H1 (cell line): ENCODE data around the gene LRRK1. TPM values are rescaled to one million over a fixed set of nuclear protein-coding genes. Genes with fewer than 3 reads are reported as not detected.

ENCODE experiments used
- CTCF ChIA-PET: fragments of 300-600 bp; sonication (Branson Sonifier 250); formaldehyde crosslinking; loops from one replicate; lab custom pipeline; 2021; ENCODE audit not compliant: partially characterized antibody; lab: Charles Lee
- POLR2A ChIA-PET: fragments of 300-600 bp; sonication (Branson Sonifier 250); formaldehyde crosslinking; loops from one replicate; lab custom pipeline; 2021; ENCODE audit warnings: inconsistent platforms; ENCODE audit not compliant: partially characterized antibody; lab: Charles Lee
- DNase-seq, 2 experiments: peaks; one replicate each; pipeline versions ENCODE4 v3.0.0 to v3.0.0-alpha.2; 2010 to 2022; ENCODE audit warnings: low spot score in 2 of 2, low read depth in 1 of 2, mixed read lengths in 1 of 2
- FAIRE-seq: peaks from 2 replicates; lab custom pipeline; 2011; peaks lifted over from hg19 to GRCh38; lab: Jason Lieb, UNC
- H2AFZ ChIP-seq: 2 replicates; pipeline ENCODE4 v1.8.1; 2012; ENCODE audit warnings: low read length, inconsistent platforms
- H2AK5ac ChIP-seq: 2 replicates; pipeline ENCODE4 v1.6.1; 2013; ENCODE audit warnings: low read depth, low read length
- H2BK120ac ChIP-seq: replicated peaks from 2 replicates; pipeline ENCODE3; 2013; ENCODE audit warnings: low read depth, low read length, inconsistent platforms
- H2BK12ac ChIP-seq: 2 replicates; pipeline ENCODE4 v1.6.1; 2013; ENCODE audit warnings: low read depth, low read length
- H2BK15ac ChIP-seq: 2 replicates; pipeline ENCODE4 v1.6.1; 2013; ENCODE audit warnings: low read length
- H2BK20ac ChIP-seq: 2 replicates; pipeline ENCODE4 v1.6.1; 2013; ENCODE audit warnings: low read length
- H2BK5ac ChIP-seq: 2 replicates; pipeline ENCODE4 v1.6.1; 2013; ENCODE audit warnings: low read depth, low read length
- H3K14ac ChIP-seq: 2 replicates; pipeline ENCODE4 v1.6.1; 2013; ENCODE audit warnings: inconsistent platforms; ENCODE audit not compliant: insufficient read length
- H3K18ac ChIP-seq: 2 replicates; pipeline ENCODE4 v1.6.1; 2013; ENCODE audit warnings: low read length; ENCODE audit errors: extremely low read depth
- H3K23ac ChIP-seq: 2 replicates; pipeline ENCODE4 v1.6.1; 2013; ENCODE audit warnings: inconsistent platforms; ENCODE audit not compliant: insufficient read length
- H3K23me2 ChIP-seq: 2 replicates; pipeline ENCODE4 v1.6.1; 2013; ENCODE audit warnings: low read depth, low read length
- H3K27ac ChIP-seq: 2 replicates; pipeline ENCODE4 v1.6.1; 2011; ENCODE audit warnings: low read depth, low read length, inconsistent platforms
- H3K27me3 ChIP-seq, 4 experiments: replicated peaks in 1 of 4; 1 replicate in 1 of 4; 2 replicates in 3 of 4; pipeline versions ENCODE4 v1.6.1 to v1.8.1; 2011 to 2013; ENCODE audit warnings: low read length in 3 of 4, mild to moderate bottlenecking in 3 of 4, inconsistent platforms in 2 of 4, mixed read lengths in 2 of 4, moderate library complexity in 1 of 4; ENCODE audit not compliant: control insufficient read depth in 3 of 4, insufficient read depth in 3 of 4; ENCODE audit errors: extremely low read depth in 1 of 4
- H3K36me3 ChIP-seq, 4 experiments: 2 replicates each; pipeline versions ENCODE4 v1.6.1 to v1.8.1; 2011 to 2013; ENCODE audit warnings: mild to moderate bottlenecking in 4 of 4, low read length in 3 of 4, moderate library complexity in 2 of 4, control low read depth in 1 of 4, inconsistent platforms in 1 of 4; ENCODE audit not compliant: insufficient read depth in 4 of 4, control insufficient read depth in 2 of 4
- H3K4ac ChIP-seq: replicated peaks from 2 replicates; pipeline ENCODE3; 2013; ENCODE audit warnings: low read length, low read depth, mixed read lengths, inconsistent platforms; ENCODE audit not compliant: insufficient read length
- H3K4me1 ChIP-seq, 4 experiments: replicated peaks in 1 of 4; 1 replicate in 1 of 4; 2 replicates in 3 of 4; pipeline versions ENCODE4 v1.6.1 to v1.8.1; 2011 to 2013; ENCODE audit warnings: low read length in 3 of 4, inconsistent platforms in 2 of 4, mixed read lengths in 1 of 4; ENCODE audit not compliant: insufficient read depth in 4 of 4, control insufficient read depth in 3 of 4
- H3K4me2 ChIP-seq, 2 experiments: 2 replicates each; pipeline versions ENCODE4 v1.6.1 to v1.8.1; 2011 to 2013; ENCODE audit warnings: low read depth in 2 of 2, low read length in 2 of 2, control low read depth in 1 of 2, inconsistent platforms in 1 of 2, mild to moderate bottlenecking in 1 of 2; ENCODE audit not compliant: insufficient read depth in 1 of 2
- H3K4me3 ChIP-seq, 4 experiments: fragments of 200-600, 300-600 bp in 1 of 4; sonication (generic), shearing (Covaris generic), sonication (Bioruptor Twin) in 1 of 4; 2 replicates each; pipeline versions ENCODE4 v1.5.1 to v1.8.1; 2011 to 2016; ENCODE audit warnings: low read length in 4 of 4, low read depth in 3 of 4, control low read depth in 2 of 4, inconsistent platforms in 2 of 4, mild to moderate bottlenecking in 2 of 4, mixed read lengths in 1 of 4, moderate library complexity in 1 of 4; ENCODE audit not compliant: insufficient read depth in 2 of 4; ENCODE audit errors: extremely low read depth in 1 of 4
- H3K56ac ChIP-seq: replicated peaks from 2 replicates; pipeline ENCODE3; 2013; ENCODE audit warnings: low read depth, mild to moderate bottlenecking, mixed read lengths, low read length, inconsistent platforms; ENCODE audit not compliant: insufficient read length
- H3K79me1 ChIP-seq: 2 replicates; pipeline ENCODE4 v1.6.1; 2013; ENCODE audit warnings: low read depth, low read length, control low read depth
- H3K79me2 ChIP-seq, 2 experiments: 2 replicates each; pipeline versions ENCODE4 v1.6.1 to v1.8.1; 2012 to 2013; ENCODE audit warnings: low read length in 2 of 2, mild to moderate bottlenecking in 2 of 2, inconsistent platforms in 1 of 2; ENCODE audit not compliant: insufficient read depth in 2 of 2, control insufficient read depth in 1 of 2
- H3K9ac ChIP-seq, 4 experiments: replicated peaks in 1 of 4; 1 replicate in 1 of 4; 2 replicates in 3 of 4; pipeline versions ENCODE4 v1.6.1 to v1.8.1; 2011 to 2013; ENCODE audit warnings: low read depth in 3 of 4, low read length in 3 of 4, control low read depth in 2 of 4, mild to moderate bottlenecking in 2 of 4, moderate library complexity in 2 of 4, inconsistent platforms in 1 of 4; ENCODE audit errors: extremely low read depth in 1 of 4
- H3K9me3 ChIP-seq, 2 experiments: 2 replicates each; pipeline versions ENCODE4 v1.6.1 to v1.8.1; 2012 to 2013; ENCODE audit warnings: mild to moderate bottlenecking in 2 of 2, moderate library complexity in 2 of 2, control low read depth in 1 of 2, inconsistent platforms in 1 of 2, low read depth in 1 of 2, low read length in 1 of 2, mixed read lengths in 1 of 2; ENCODE audit not compliant: insufficient read depth in 2 of 2
- H4K20me1 ChIP-seq, 2 experiments: replicated peaks in 1 of 2; 2 replicates each; pipeline versions ENCODE3 to v1.8.1; 2011 to 2013; ENCODE audit warnings: inconsistent platforms in 2 of 2, low read length in 2 of 2, mild to moderate bottlenecking in 1 of 2; ENCODE audit not compliant: insufficient read depth in 2 of 2, control insufficient read depth in 1 of 2
- H4K5ac ChIP-seq: 2 replicates; pipeline ENCODE4 v1.6.1; 2013; ENCODE audit warnings: low read length, low read depth, mixed read lengths, inconsistent platforms; ENCODE audit not compliant: insufficient read length
- H4K8ac ChIP-seq: 2 replicates; pipeline ENCODE4 v1.8.0; 2013; ENCODE audit warnings: mild to moderate bottlenecking, moderate library complexity, low read length, inconsistent platforms; ENCODE audit not compliant: insufficient read depth; ENCODE audit errors: extremely low read depth
- H4K91ac ChIP-seq: replicated peaks from 2 replicates; pipeline ENCODE3; 2013; ENCODE audit warnings: low read length, mixed read lengths, inconsistent platforms; ENCODE audit not compliant: insufficient read length
- MAFK ChIP-seq: IDR thresholded peaks from 2 replicates; pipeline ENCODE4 v1.6.1; 2012; ENCODE audit warnings: low read depth, mild to moderate bottlenecking, improper control_type of control experiment, low read length
- WGBS, 2 experiments: shearing (Covaris generic) in 1 of 2; methylation state at CpG; one replicate each; pipeline versions ENCODE4 v1.1.6 to v1.1.7; 2013 to 2015; ENCODE audit warnings: low lambda C conversion rate in 2 of 2, mixed read lengths in 2 of 2, inconsistent platforms in 1 of 2, low coverage in 1 of 2, missing lambda C conversion rate in 1 of 2; ENCODE audit not compliant: insufficient replicate concordance in 2 of 2, insufficient coverage in 1 of 2, insufficient read length in 1 of 2; ENCODE audit errors: extremely low coverage in 1 of 2, missing lambda C conversion rate in 1 of 2; 5-methylcytosine and 5-hydroxymethylcytosine counted together
- polyA plus RNA-seq, 7 experiments: library from polyadenylated mRNA; depleted of rRNA in 3 of 7; stranded (reverse) in 5 of 7; unstranded in 2 of 7; fragments of >200 nt in 5 of 7; fragments of 200-250 nt in 2 of 7; gene quantifications; 1 replicate in 5 of 7; 2 replicates in 1 of 7; 4 replicates in 1 of 7; pipeline versions ENCODE4 v1.2.1 to v1.2.3, GENCODE V29; 2011 to 2013; ENCODE audit warnings: missing spikeins in 2 of 7, mixed read lengths in 2 of 7
- total RNA-seq: library from RNA; stranded (reverse); fragmentation: NEBNext Ultra II Directional; extraction: Animal tissue kit (Norgen Biotek cat#: 25700); gene quantifications from 2 replicates; pipeline ENCODE4 v1.2.1, GENCODE V29; 2021

Gene LRRK1
- total and polyA plus RNA-seq, 2 of the 8 experiments (the other 6 are each of a cell fraction or from before 2014, with no cell fraction given), result 1.2 to 3.6 TPM

- no peak overlapping the region for H3K9ac ChIP-seq
- CTCF ChIA-PET, result interaction anchor here (0.7 to 1.8 kb wide), 9 partner anchors 9 to 207 kb away, joined by 3 to 9 read pairs (median 4); no protein-coding TSS in a partner anchor
- no peak overlapping the region for H3K56ac ChIP-seq
- POLR2A ChIA-PET, result interaction anchor here (1.0 to 2.1 kb wide), 4 partner anchors 9 to 14 kb away, joined by 3 to 14 read pairs (median 6); no protein-coding TSS in a partner anchor
- no peaks in the 10 kb centered on the region for H3K79me2 ChIP-seq
- no peak overlapping the region for H3K4me2 ChIP-seq
- peak overlapping the region; percentile 40; the same call in 1 of the 2 replicates for H2BK5ac ChIP-seq
- H3K27ac ChIP-seq, result no peak overlapping the region
- no peak overlapping the region for H2AFZ ChIP-seq
- peaks cover 3 to 6% of the 10 kb centered on the region in 2 experiments; a peak in 3 of 4 replicates for H3K9me3 ChIP-seq
- H3K4me1 ChIP-seq, result peaks cover 9 to 28% (median 16%) of the 10 kb centered on the region in 4 experiments
- no peak overlapping the region for H3K4me3 ChIP-seq
- H3K23me2 ChIP-seq, result peaks cover 2% of the 10 kb centered on the region; the same call in 1 of the 2 replicates
- H2AK5ac ChIP-seq, result no peak overlapping the region; the same call in 1 of the 2 replicates
- H2BK20ac ChIP-seq, result peak overlapping the region; percentile 64; the same call in 1 of the 2 replicates
- no peaks in the 10 kb centered on the region for H3K27me3 ChIP-seq
- H3K23ac ChIP-seq, result no peak overlapping the region
- H4K5ac ChIP-seq, result no peak overlapping the region
- DNase-seq (peak in 1 of 2 experiments; percentile 47), FAIRE-seq (no peak)
- H4K91ac ChIP-seq, result peak overlapping the region; percentile 67
- H3K79me1 ChIP-seq, result no peaks in the 10 kb centered on the region
- H2BK12ac ChIP-seq, result peak overlapping the region; percentile 44; the same call in 1 of the 2 replicates
- 79% methylated on average over 35 of the region's 35 CpGs; no CpG with 5 or more reads in 1 of the 2 experiments for WGBS, 2 experiments
- H3K14ac ChIP-seq, result no peak overlapping the region
- no peaks in the 10 kb centered on the region for H4K20me1 ChIP-seq
- no peak overlapping the region for H2BK15ac ChIP-seq
- no peak overlapping the region; the same call in 1 of the 2 replicates for H4K8ac ChIP-seq
- no peaks in the 10 kb centered on the region for H3K36me3 ChIP-seq
- H3K18ac ChIP-seq, result peak overlapping the region; percentile 72; the same call in 1 of the 2 replicates
- H2BK120ac ChIP-seq, result peak overlapping the region; percentile 4
- H3K4ac ChIP-seq, result peak overlapping the region; percentile 85
- no peak for TF ChIP-seq MAFK
These were observed 141.7 kb downstream of the LRRK1 start for GRCh38 chr15:101060576-101061551.
